ENCODE data around the gene CEP57L1.
"Not testable (repeated sequence)": the region's sequence is repeated elsewhere in the genome, so short reads cannot be mapped to it uniquely, and the experiment has no call there.

GRCh38 chr6:109148251-109148650 is 52.9 kb downstream of the CEP57L1 start:
- not testable (repeated sequence) for TF ChIP-seq CTCF, POLR2A (IDR thresholded peaks at IDR 0.05)

Data from adrenal gland (tissue), 5 donors.